Measurements from ENCODE around the gene DNAJC11. TPM values are rescaled to one million over a fixed set of nuclear protein-coding genes. Genes with fewer than 3 reads are reported as not detected.
A peak's percentile ranks its signal among the peaks of the same experiment; 100 is the strongest.

Gene DNAJC11
- total and polyA plus RNA-seq, 2 experiments from 2014 or later, result 35.3 to 39.5 TPM

- Histone ChIP-seq H2AFZ (no peak overlapping the region), H3K27me3 (no peaks in the 10 kb centered on the region)
- DNase-seq (ENCODE audit: low spot score), result peak; percentile 66
Observed at GRCh38 chr1:6727535-6727934, 25.9 kb upstream of the DNAJC11 start.

DNA sequence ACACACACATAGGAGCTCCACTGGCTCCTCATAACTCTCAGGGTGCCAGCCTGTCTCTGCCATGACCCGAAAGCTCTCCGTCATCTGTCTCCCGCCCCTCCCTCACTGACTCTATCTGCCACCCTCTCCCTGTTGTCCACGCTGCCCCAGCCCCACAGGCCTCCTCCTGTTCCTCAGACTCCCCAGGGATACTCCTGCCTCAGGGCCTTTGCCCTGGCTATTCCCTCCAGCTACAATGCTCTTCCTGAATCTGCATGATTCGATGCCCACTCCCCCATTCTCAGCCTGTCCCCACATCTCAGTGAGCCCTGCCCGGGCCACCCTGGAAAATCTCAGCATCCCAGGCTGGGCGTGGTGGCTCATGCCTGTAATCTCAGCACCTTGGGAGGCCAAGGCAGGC lies 24.6 kb upstream of the DNAJC11 start:
- Histone ChIP-seq H3K79me2 (no peaks in the 10 kb centered on the region), H3K27ac (no peak overlapping the region), H3K4me1 (ENCODE audit: insufficient read depth) (peaks cover 5% of the 10 kb centered on the region), H2AFZ (no peak overlapping the region), H3K9me2 (replicated peaks; ENCODE audit: insufficient read depth) (no peaks in the 10 kb centered on the region), H3K4me2 (no peak overlapping the region), H3K36me3 (replicated peaks; ENCODE audit: insufficient read depth, low read depth) (no peaks in the 10 kb centered on the region), H3K27me3 (no peaks in the 10 kb centered on the region), H3K9me3 (ENCODE audit: low read depth) (no peaks in the 10 kb centered on the region), H3K4me3 (no peak overlapping the region), H4K20me1 (ENCODE audit: insufficient read depth, poor library complexity, severe bottlenecking) (no peaks in the 10 kb centered on the region)
- WGBS (ENCODE audit: low lambda C conversion rate, missing lambda C conversion rate), result 97% methylated on average over 6 of the region's 7 CpGs
- DNase-seq (ENCODE audit: low spot score), result no peak
- TF ChIP-seq EZH2 (IDR thresholded peaks at IDR 0.05; ENCODE audit: borderline replicate concordance) (no peak), EZH2phosphoT487 (IDR thresholded peaks at IDR 0.05; ENCODE audit: low read depth, severe bottlenecking, unreplicated experiment) (no peak), CTCF (IDR thresholded peaks at IDR 0.05; ENCODE audit: poor library complexity) (no peak)

More at GRCh38 chr1:6727535-6727934, 25.9 kb upstream of the DNAJC11 start:
- H4K20me1 ChIP-seq (ENCODE audit: insufficient read depth, poor library complexity, severe bottlenecking), result no peaks in the 10 kb centered on the region
- TF ChIP-seq EZH2 (IDR thresholded peaks at IDR 0.05; ENCODE audit: borderline replicate concordance) (no peak), CTCF (IDR thresholded peaks at IDR 0.05; ENCODE audit: poor library complexity) (peak; percentile 75), EZH2phosphoT487 (IDR thresholded peaks at IDR 0.05; ENCODE audit: low read depth, severe bottlenecking, unreplicated experiment) (no peak)
- H3K36me3 ChIP-seq (replicated peaks; ENCODE audit: insufficient read depth, low read depth), result no peaks in the 10 kb centered on the region
- 51% methylated on average over 6 of the region's 6 CpGs for WGBS (ENCODE audit: low lambda C conversion rate, missing lambda C conversion rate)
- no peaks in the 10 kb centered on the region for H3K9me2 ChIP-seq (replicated peaks; ENCODE audit: insufficient read depth)
- no peak overlapping the region for H3K4me2 ChIP-seq
- H3K27ac ChIP-seq, result no peak overlapping the region
- H3K9me3 ChIP-seq (ENCODE audit: low read depth), result no peaks in the 10 kb centered on the region
- no peaks in the 10 kb centered on the region for H3K79me2 ChIP-seq
- H3K4me1 ChIP-seq (ENCODE audit: insufficient read depth), result peaks cover 5% of the 10 kb centered on the region
- H3K4me3 ChIP-seq, result no peak overlapping the region

DNA sequence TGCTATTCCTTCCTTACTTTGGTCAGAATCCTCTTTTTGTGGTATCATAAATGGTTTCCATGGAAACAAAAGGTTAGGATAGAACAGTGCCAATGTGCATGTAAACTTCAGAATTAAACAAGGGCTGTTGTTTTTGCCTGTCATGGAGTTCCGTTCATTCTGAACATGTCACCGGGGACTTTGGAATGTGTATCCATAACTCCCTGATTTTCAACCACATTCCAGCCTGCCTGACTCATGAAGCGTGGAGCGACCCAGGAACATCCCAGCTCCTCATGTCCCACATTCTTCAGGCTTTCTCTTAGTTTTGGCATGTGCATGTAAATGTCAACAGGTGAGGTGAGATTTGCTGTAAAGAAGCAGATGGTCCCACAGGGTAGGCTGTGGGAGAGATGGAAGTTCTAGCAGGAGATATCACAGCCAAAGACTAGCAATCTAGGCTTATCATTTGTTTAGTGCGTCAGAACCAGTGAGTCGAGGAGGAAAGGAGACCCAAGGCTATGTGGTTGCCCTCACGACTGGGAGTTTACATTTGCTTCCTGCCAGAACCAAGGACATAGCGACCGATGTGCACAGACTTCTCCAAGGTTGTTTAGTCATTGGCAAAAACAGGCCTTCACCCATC lies 23.0 kb upstream of the DNAJC11 start:
- peak overlapping the region; percentile 13 for H2AFZ ChIP-seq
- H3K36me3 ChIP-seq (replicated peaks; ENCODE audit: insufficient read depth, low read depth), result no peaks in the 10 kb centered on the region
- no peak overlapping the region for H3K4me3 ChIP-seq
- peaks cover 5% of the 10 kb centered on the region for H3K4me1 ChIP-seq (ENCODE audit: insufficient read depth)
- TF ChIP-seq EZH2phosphoT487 (IDR thresholded peaks at IDR 0.05; ENCODE audit: low read depth, severe bottlenecking, unreplicated experiment) (no peak), EZH2 (IDR thresholded peaks at IDR 0.05; ENCODE audit: borderline replicate concordance) (no peak), CTCF (IDR thresholded peaks at IDR 0.05; ENCODE audit: poor library complexity) (no peak)
- no peaks in the 10 kb centered on the region for H3K79me2 ChIP-seq
- peak overlapping the region; percentile 77 for H3K27ac ChIP-seq
- H3K9me3 ChIP-seq (ENCODE audit: low read depth), result no peaks in the 10 kb centered on the region
- peak; percentile 56 for DNase-seq (ENCODE audit: low spot score)
- peak overlapping the region; percentile 24 for H3K4me2 ChIP-seq
- 44% methylated on average over 9 of the region's 9 CpGs for WGBS (ENCODE audit: low lambda C conversion rate, missing lambda C conversion rate)
- H4K20me1 ChIP-seq (ENCODE audit: insufficient read depth, poor library complexity, severe bottlenecking), result no peaks in the 10 kb centered on the region
- no peaks in the 10 kb centered on the region for H3K27me3 ChIP-seq
- H3K9me2 ChIP-seq (replicated peaks; ENCODE audit: insufficient read depth), result no peaks in the 10 kb centered on the region

All from hepatocyte (in vitro differentiated cells).